Measurements from ENCODE around the gene ACR. TPM values are rescaled to one million over a fixed set of nuclear protein-coding genes. Genes with fewer than 3 reads are reported as not detected.
A peak's percentile ranks its signal among the peaks of the same experiment; 100 is the strongest.
"Not testable (repeated sequence)": the region's sequence is repeated elsewhere in the genome, so short reads cannot be mapped to it uniquely, and the experiment has no call there.

Gene ACR
- polyA plus RNA-seq, 3 donors from 2014 or later: not detected

GRCh38 chr22:50775132-50775531, 37.1 kb downstream of the ACR start:
- H3K4me3 Mint-ChIP-seq; H3K36me3 Mint-ChIP-seq; H3K27ac Mint-ChIP-seq; H3K27me3 Mint-ChIP-seq (ENCODE audit: low read depth in 3 of 3); DNase-seq; H3K9me3 Mint-ChIP-seq; H3K4me1 Mint-ChIP-seq: not testable (repeated sequence)

GRCh38 chr22:50777631-50778030, 39.6 kb downstream of the ACR start:
- H3K27ac Mint-ChIP-seq, DNase-seq, H3K36me3 Mint-ChIP-seq, H3K9me3 Mint-ChIP-seq, H3K4me3 Mint-ChIP-seq: not testable (repeated sequence)
- Mint-ChIP-seq H3K27me3 (ENCODE audit: low read depth in 3 of 3) (peaks cover 0 to 15% (median 0%) of the 10 kb centered on the region in 3 donors), H3K4me1 (peaks cover 25 to 28% of the 10 kb centered on the region in 2 donors)

GRCh38 chr22:50780244-50780643, 42.2 kb downstream of the ACR start:
- not testable (repeated sequence) for H3K36me3 Mint-ChIP-seq
- H3K27ac Mint-ChIP-seq: peak overlapping the region; percentile 88 to 95 (median 90)

DNA sequence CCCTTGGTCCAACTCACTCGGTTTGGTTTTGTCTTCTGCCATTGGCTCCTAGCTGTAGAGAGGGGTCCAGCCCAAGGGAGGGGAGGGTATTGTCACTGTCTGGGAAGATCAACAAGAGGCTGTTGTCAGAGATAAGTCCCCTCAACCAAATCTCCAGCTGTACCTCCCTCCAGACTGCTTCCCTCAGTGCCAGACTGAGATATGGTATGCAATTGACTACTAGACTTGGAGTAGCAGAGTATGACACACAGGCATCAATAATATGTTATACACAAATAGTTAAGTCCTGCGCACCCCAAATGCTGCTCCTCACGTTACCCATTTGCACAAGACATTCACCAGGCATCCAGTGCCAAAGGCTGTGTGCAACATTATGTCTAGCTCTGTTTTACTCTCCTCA, 44.2 kb downstream of the ACR start:
- H3K4me3 Mint-ChIP-seq: peak overlapping the region; percentile 18 to 76 (median 38)
- peaks cover 33 to 37% of the 10 kb centered on the region in 2 donors for H3K4me1 Mint-ChIP-seq
- H3K36me3 Mint-ChIP-seq, H3K9me3 Mint-ChIP-seq, DNase-seq: not testable (repeated sequence)
- peak overlapping the region in 1 of 6 donors; percentile 36 for H3K27ac Mint-ChIP-seq
- peaks cover 0 to 15% (median 0%) of the 10 kb centered on the region in 3 donors for H3K27me3 Mint-ChIP-seq (ENCODE audit: low read depth in 3 of 3)

More at GRCh38 chr22:50780244-50780643, 42.2 kb downstream of the ACR start:
- not testable (repeated sequence) for H3K9me3 Mint-ChIP-seq
- peak; percentile 52 to 71 (median 69) for DNase-seq
- peak overlapping the region; percentile 46 to 84 (median 64) for H3K4me3 Mint-ChIP-seq
- H3K27me3 Mint-ChIP-seq (ENCODE audit: low read depth in 3 of 3): peaks cover 0 to 15% (median 0%) of the 10 kb centered on the region in 3 donors
- H3K4me1 Mint-ChIP-seq: peaks cover 32 to 37% of the 10 kb centered on the region in 2 donors

- Mint-ChIP-seq H3K27me3 (ENCODE audit: low read depth in 3 of 3) (peaks cover 0 to 15% (median 0%) of the 10 kb centered on the region in 3 donors), H3K4me1 (peaks cover 33 to 37% of the 10 kb centered on the region in 2 donors), H3K27ac (peak within 1 kb of the TSS; percentile 70 to 85 (median 76)), H3K4me3 (peak within 1 kb of the TSS; percentile 83 to 88 (median 86))
- not testable (repeated sequence) for H3K9me3 Mint-ChIP-seq, H3K36me3 Mint-ChIP-seq
- peak; percentile 93 to 94 (median 93) for DNase-seq
These were observed 45.3 kb downstream of the ACR start, which contains the start of gene RABL2B for GRCh38 chr22:50783033-50783879. Gene RABL2B (minus strand): TSS chr22:50783636. CDS start chr22:50782294, 1,342 bp downstream.

DNA sequence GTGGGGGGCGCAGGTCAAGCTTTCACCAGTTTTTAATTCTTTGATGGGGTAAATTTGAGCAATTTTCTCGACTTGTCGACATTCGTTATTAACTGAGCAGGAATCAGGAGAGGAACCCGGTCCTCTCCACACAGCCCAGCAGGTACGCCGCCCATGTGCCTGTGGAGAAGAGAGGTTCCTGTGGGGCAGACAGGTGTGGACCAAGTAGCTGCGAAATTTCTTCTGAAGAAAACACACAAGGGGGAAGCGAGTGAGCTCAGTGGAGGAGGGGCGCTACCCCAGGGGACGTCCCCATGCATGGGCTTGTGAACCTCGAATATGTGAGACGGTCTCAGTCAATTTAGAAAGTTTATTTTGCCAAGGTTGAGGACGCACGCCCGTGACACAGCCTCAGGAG, 45.9 kb downstream of the ACR start:
- H3K4me1 Mint-ChIP-seq: peaks cover 33 to 37% of the 10 kb centered on the region in 2 donors
- H3K9me3 Mint-ChIP-seq, DNase-seq, H3K36me3 Mint-ChIP-seq: not testable (repeated sequence)
- H3K27me3 Mint-ChIP-seq (ENCODE audit: low read depth in 3 of 3): peaks cover 0 to 15% (median 0%) of the 10 kb centered on the region in 3 donors
- peak overlapping the region; percentile 83 to 88 (median 86) for H3K4me3 Mint-ChIP-seq
- peak overlapping the region; percentile 70 to 85 (median 76) for H3K27ac Mint-ChIP-seq

DNA sequence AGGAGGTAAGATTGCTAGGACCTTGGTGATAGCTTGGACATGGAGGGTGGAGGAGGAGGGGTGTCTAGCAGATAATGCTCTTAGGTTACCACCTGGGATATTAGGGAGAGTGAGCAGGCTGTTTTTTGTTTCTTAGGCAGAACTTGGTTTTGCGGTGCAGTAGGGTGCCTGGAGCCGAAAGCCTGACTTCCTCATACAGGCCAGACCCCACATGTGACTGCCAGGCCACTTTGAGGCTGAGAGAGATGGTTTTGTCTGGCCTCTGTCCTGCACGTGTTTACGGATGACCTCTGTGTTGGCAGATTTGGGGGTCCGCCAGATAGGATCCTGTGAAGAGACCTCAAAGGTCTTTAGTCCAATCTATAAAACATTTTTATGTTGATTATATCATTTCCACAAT, 47.3 kb downstream of the ACR start:
- H3K27me3 Mint-ChIP-seq (ENCODE audit: low read depth in 3 of 3); H3K9me3 Mint-ChIP-seq; DNase-seq; H3K27ac Mint-ChIP-seq; H3K36me3 Mint-ChIP-seq: not testable (repeated sequence)
- Mint-ChIP-seq H3K4me1 (peaks cover 24 to 29% of the 10 kb centered on the region in 2 donors), H3K4me3 (peak overlapping the region in 2 of 5 donors; percentile 12 to 25)

DNA sequence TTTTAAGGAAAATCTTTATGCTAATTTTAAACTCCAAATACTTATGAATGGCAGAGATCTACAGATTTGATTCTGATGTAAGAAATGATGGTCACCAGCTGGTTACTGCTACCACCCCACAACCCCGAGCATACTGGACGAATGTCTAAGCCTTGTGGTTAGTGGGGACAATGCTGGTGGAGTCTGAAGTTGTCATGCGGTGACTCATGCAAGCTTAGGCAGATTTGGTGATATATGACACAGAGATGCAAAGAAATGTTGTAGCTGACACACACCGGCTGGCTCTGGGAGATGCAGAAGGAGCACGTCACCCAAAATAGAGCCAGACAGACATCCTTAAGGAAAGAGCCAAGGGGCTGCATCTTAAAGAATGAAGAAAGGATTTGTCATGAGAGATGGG, 48.9 kb downstream of the ACR start:
- H3K27me3 Mint-ChIP-seq (ENCODE audit: low read depth in 3 of 3): not testable (repeated sequence)

More for the DNA sequence above, 48.9 kb downstream of the ACR start:
- H3K4me1 Mint-ChIP-seq: peaks cover 13 to 16% of the 10 kb centered on the region in 2 donors
- H3K9me3 Mint-ChIP-seq, H3K27ac Mint-ChIP-seq, DNase-seq, H3K36me3 Mint-ChIP-seq, H3K4me3 Mint-ChIP-seq: not testable (repeated sequence)

Other genes with a start within 250 kb of the ACR start
- gene LMF2, start 230.5 kb upstream of the ACR start, polyA plus RNA-seq: 10 to 100 TPM; 16.3 to 40.4 (median 20.1) TPM
- gene NCAPH2, start 230.0 kb upstream of the ACR start, polyA plus RNA-seq: 10 to 100 TPM; 41.8 to 46.7 (median 46.5) TPM
- 10 to 100 TPM in 1 of 3 donors, 1 to 10 TPM in 2; 8.3 to 14.8 (median 9.9) TPM for gene SCO2, start 212.6 kb upstream of the ACR start, polyA plus RNA-seq
- gene TYMP, start 208.2 kb upstream of the ACR start, polyA plus RNA-seq: 10 to 100 TPM; 21.2 to 31.2 (median 25.5) TPM
- 1 to 10 TPM; 2.4 to 8.1 (median 4.5) TPM for gene KLHDC7B, start 192.3 kb upstream of the ACR start, polyA plus RNA-seq
- not detected for gene SYCE3, start 175.3 kb upstream of the ACR start, polyA plus RNA-seq
- 1 to 10 TPM in 1 of 3 donors, under 1 TPM in 1, not detected in 1; 0.09 to 2.9 TPM for gene CPT1B, start 159.8 kb upstream of the ACR start, polyA plus RNA-seq
- gene CHKB, start 155.4 kb upstream of the ACR start, polyA plus RNA-seq: 10 to 100 TPM; 44.0 to 51.3 (median 49.4) TPM
- gene MAPK8IP2, start 137.4 kb upstream of the ACR start, polyA plus RNA-seq: not detected
- 10 to 100 TPM in 1 of 3 donors, 1 to 10 TPM in 2; 3.8 to 11.2 (median 7.7) TPM for gene ARSA, start 110.1 kb upstream of the ACR start, polyA plus RNA-seq
- not detected for gene SHANK3, start 65.4 kb upstream of the ACR start, polyA plus RNA-seq
- gene RABL2B, start 45.4 kb downstream of the ACR start, polyA plus RNA-seq: 10 to 100 TPM; 20.9 to 34.1 (median 29.6) TPM